ENCODE results near the gene ARHGAP5. TPM values are rescaled to one million over a fixed set of nuclear protein-coding genes. Genes with fewer than 3 reads are reported as not detected.

ARHGAP5 gene, protein sequence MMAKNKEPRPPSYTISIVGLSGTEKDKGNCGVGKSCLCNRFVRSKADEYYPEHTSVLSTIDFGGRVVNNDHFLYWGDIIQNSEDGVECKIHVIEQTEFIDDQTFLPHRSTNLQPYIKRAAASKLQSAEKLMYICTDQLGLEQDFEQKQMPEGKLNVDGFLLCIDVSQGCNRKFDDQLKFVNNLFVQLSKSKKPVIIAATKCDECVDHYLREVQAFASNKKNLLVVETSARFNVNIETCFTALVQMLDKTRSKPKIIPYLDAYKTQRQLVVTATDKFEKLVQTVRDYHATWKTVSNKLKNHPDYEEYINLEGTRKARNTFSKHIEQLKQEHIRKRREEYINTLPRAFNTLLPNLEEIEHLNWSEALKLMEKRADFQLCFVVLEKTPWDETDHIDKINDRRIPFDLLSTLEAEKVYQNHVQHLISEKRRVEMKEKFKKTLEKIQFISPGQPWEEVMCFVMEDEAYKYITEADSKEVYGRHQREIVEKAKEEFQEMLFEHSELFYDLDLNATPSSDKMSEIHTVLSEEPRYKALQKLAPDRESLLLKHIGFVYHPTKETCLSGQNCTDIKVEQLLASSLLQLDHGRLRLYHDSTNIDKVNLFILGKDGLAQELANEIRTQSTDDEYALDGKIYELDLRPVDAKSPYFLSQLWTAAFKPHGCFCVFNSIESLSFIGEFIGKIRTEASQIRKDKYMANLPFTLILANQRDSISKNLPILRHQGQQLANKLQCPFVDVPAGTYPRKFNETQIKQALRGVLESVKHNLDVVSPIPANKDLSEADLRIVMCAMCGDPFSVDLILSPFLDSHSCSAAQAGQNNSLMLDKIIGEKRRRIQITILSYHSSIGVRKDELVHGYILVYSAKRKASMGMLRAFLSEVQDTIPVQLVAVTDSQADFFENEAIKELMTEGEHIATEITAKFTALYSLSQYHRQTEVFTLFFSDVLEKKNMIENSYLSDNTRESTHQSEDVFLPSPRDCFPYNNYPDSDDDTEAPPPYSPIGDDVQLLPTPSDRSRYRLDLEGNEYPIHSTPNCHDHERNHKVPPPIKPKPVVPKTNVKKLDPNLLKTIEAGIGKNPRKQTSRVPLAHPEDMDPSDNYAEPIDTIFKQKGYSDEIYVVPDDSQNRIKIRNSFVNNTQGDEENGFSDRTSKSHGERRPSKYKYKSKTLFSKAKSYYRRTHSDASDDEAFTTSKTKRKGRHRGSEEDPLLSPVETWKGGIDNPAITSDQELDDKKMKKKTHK (N-terminal part only)
- total RNA-seq: 193 TPM

DNA sequence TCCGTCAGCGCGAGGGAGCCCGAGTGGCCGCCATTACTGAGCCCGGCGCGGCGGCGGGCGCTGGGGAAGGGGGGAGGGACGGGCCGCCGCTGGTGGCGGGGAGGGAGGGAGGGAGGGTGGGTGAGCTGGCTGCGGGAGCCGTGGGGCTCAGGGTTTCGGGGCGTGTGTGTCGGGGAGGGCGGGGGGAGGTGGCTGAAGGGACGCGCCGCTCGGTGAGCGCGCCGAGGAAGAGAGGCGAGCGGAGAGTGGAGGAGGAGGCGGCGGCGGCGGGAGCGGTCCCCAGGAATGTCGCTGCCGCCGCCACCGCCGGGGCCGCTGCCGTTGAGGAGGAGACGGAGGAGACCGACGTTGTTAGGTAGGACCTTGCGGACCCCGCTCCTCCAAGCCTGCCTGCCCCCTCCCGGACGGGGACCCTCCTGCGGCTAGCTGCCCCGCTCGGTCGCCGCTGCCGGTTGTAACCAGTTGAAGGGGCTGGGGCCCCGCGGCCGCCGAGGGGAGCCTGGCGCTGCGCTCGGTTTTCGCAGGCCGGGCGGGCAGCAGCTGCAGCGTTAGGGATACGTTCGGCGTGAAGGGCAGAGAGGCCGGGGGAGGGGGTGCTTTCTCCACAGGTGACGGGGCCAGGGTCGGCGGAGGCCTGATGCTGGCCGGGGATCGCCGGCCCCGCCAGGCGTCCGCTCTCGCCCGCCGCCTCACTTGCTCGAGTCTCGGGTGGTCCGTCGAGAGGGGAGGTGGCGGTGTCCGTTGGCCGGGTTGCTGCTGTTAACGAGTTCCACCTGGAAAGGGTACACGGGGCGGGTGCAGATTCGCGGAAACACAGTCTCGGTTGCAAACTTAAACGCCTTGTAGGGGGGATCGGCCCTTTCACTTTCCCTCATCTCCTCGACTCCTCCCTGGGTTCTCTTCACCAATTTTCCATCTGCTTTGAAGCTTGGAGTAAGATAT, at the start of gene ARHGAP5:
ARHGAP5 (plus strand) TSS at position 224 of the 942 bp plus-strand sequence. CDS start 13,366 bp downstream, outside the sequence.
- ATAC-seq (peak; percentile 47), DNase-seq (ENCODE audit: low spot score) (peak; percentile 75)
- intact Hi-C loops (cut with DNase I): no loop called here

- intact Hi-C loops (cut with DNase I): no loop called here
- DNase-seq (ENCODE audit: low spot score) (no peak), ATAC-seq (no peak)
These were observed 48.5 kb upstream of the ARHGAP5 start for GRCh38 chr14:32028599-32028998.

DNA sequence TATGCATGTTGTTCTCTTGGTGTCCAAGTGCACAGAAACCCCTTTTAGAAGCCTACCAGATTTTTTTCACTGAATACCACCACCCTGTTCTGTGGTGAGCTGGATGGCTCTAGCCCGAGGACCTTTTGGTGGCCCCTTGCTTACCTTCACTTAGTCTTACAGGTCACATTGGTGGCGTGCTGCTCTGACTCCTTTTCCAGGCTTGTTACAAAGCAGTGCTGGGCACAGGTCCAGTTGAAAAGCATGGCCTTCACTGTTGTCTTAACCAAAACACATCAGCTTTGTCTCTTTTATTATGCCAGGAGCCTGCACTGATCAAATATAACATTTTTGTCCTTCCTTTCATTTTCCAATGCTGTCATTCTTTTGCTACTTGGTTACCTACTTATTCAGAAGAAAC, 43.6 kb upstream of the ARHGAP5 start:
- ATAC-seq: no peak
- intact Hi-C loops (cut with DNase I): no loop called here
- DNase-seq (ENCODE audit: low spot score): no peak

GRCh38 chr14:32038876-32039275, 38.2 kb upstream of the ARHGAP5 start:
- DNase-seq (ENCODE audit: low spot score): no peak
- intact Hi-C loops (cut with DNase I): no loop called here
- no peak for ATAC-seq

DNA sequence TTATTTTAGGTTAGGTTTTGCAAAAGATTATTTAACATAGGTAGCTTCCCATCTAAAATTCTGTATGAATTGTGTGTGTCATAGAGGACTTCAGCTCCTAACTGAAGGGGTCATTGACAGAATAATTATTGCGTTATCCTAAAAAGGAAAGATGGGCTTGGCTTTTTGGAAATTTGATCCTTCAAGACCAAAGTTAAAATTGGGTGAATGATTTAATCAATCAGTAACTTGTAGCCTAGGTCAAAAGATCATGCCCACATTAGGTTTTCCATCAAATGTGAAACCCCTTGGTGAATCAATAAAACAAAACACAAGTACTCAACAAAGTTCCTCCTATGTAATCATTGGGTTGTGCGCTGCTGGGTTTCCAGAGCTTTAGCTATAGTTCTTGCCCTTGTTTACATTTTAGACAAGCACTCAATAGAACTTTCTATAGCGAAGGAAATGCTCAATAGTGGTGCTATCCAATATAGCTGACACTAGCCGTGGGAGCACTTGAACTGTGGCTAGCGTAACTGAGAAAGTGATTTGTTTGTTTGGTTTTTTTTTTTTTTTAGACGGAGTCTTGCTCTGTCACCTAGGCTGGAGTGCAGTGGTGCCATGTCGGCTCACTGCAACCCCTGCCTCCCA, 37.6 kb upstream of the ARHGAP5 start:
- intact Hi-C loops (cut with DNase I): no loop called here
- no peak for ATAC-seq
- DNase-seq (ENCODE audit: low spot score): no peak

DNA sequence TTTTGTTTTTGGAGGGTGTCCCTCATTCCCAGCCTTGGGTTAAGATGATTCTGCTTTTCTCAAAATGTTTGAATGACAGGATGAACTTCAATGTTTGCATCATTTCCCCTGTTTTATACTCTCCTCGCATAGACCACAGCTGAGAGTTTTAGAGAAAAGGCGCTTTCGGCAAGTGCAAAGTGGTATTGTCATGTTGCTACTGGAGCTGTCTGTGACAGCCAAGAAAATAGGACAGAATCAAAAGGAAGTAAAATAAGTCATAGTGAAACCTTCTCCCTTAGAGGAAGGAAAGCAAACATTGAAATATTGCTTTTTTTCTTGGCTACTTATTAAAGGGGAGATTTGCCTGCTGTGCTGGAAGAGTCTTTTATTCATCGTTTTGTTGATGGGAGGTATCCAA, 33.5 kb upstream of the ARHGAP5 start:
- intact Hi-C loops (cut with DNase I): no loop called here
- ATAC-seq (peak; percentile 78), DNase-seq (ENCODE audit: low spot score) (no peak)

GRCh38 chr14:32044454-32044853, 32.6 kb upstream of the ARHGAP5 start:
- DNase-seq (ENCODE audit: low spot score) (no peak), ATAC-seq (no peak)
- intact Hi-C loops (cut with DNase I): no loop called here

DNA sequence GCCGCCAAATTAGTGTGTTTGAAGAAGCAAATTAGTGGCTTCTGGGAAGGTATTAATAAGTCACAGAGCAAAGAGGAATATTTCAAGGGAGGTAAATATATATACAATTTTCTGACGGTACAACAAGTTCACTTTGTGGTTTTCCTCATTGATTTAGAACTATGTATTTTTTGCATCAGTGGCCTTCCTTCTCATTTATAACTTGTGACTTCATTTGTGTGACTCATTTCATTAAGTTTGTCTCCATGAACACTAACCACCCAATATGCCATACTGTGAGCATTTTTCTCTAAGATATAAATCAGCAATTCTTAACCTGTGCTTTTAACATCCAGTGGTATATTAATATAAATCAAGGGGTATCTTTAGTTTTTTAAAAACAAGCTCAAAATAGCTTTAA, 29.3 kb upstream of the ARHGAP5 start:
- intact Hi-C loops (cut with DNase I): no loop called here

DNA sequence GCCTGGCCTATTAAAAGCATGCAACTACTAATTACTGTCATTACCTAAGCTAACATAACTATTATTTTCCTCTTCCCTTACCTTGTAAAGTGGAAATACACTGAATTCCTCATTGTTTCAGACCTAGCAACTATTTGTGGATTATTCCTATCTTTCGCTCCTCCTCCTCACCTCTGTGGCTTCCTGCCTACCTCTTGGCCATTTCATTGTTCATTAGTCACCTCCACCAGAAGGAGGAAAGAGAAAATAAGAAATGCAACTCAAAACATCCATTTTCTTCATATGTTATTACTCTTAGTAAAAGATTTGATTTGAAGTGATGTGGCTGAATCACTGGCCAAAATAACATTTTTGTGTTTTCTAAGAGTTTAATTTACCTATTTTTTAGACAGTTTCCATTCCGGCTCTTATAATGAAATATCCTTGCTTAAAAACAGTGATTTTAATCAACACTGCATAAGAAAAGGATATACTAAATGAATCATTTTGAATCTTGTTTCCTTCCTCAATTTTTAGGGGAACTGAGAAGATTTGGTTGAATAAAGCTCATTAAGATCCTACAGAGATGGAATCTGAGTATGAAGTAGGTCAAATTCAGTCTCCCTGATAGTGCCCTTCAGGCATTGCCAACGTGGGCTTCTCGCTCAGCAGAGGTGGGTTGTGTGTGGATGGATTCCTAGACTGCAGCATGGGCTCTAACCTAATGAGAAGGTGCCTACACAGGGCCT, 27.6 kb upstream of the ARHGAP5 start:
- ATAC-seq (peak; percentile 28), DNase-seq (ENCODE audit: low spot score) (no peak)
- intact Hi-C loops (cut with DNase I): no loop called here

More for the DNA sequence above, 29.3 kb upstream of the ARHGAP5 start:
- no peak for DNase-seq (ENCODE audit: low spot score)
- no peak for ATAC-seq

- ATAC-seq (no peak), DNase-seq (ENCODE audit: low spot score) (no peak)
- intact Hi-C loops (cut with DNase I): no loop called here
These were observed 26.2 kb upstream of the ARHGAP5 start for GRCh38 chr14:32050878-32051277.

DNA sequence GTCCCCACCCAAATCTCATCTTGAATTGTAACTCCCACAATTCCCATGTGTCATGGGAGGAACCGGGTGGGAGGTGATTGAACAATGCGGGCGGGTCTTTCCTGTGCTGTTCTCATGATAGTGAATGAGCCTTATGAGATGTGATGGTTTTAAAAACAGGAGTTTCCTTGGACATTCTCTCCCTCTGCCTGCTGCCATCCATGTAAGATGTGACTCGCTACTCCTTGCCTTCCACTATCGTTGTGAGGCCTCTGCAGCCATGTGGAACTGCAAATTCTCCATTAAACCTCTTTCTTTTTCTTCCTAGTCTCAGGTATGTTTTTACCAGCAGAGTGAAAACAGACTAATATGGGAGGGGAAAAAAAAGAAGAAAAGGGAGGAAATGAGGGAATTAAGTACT, 22.6 kb upstream of the ARHGAP5 start:
- DNase-seq (ENCODE audit: low spot score): no peak
- intact Hi-C loops (cut with DNase I): no loop called here
- no peak for ATAC-seq

DNA sequence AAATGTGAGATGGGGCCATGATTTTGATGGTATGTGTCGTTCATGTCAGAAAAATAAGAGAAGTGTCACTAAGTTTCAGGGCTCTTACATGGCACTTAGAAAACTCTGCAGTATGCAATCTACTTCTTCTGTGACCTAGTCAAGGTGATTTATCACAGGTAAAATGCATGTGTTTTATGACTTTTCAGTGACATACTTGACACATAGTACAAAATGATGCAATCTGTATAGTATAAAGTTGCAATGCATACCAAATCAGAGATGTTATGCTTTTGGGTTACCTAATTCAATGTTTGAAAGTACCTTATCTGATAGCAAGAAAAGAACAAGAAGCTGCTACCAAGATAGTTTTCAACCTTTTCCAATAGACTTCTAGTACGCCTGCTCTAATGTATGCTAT, 21.9 kb upstream of the ARHGAP5 start:
- intact Hi-C loops (cut with DNase I): no loop called here

GRCh38 chr14:32059702-32060101, 17.4 kb upstream of the ARHGAP5 start:
- ATAC-seq (no peak), DNase-seq (ENCODE audit: low spot score) (no peak)
- intact Hi-C loops (cut with DNase I): no loop called here

More for the DNA sequence above, 21.9 kb upstream of the ARHGAP5 start:
- DNase-seq (ENCODE audit: low spot score): no peak
- ATAC-seq: no peak

GRCh38 chr14:32064931-32065330, 12.2 kb upstream of the ARHGAP5 start:
- DNase-seq (ENCODE audit: low spot score): no peak
- no peak for ATAC-seq
- intact Hi-C loops (cut with DNase I): no loop called here

GRCh38 chr14:32068708-32069107, 8.4 kb upstream of the ARHGAP5 start:
- intact Hi-C loops (cut with DNase I): no loop called here
- no peak for ATAC-seq
- no peak for DNase-seq (ENCODE audit: low spot score)

- ATAC-seq (no peak), DNase-seq (ENCODE audit: low spot score) (no peak)
- intact Hi-C loops (cut with DNase I): no loop called here
These were observed 6.8 kb upstream of the ARHGAP5 start for GRCh38 chr14:32070282-32070681.

GRCh38 chr14:32072676-32073075, 4.4 kb upstream of the ARHGAP5 start:
- intact Hi-C loops (cut with DNase I): no loop called here
- DNase-seq (ENCODE audit: low spot score): no peak
- no peak for ATAC-seq
